GM19099 (cell line): ENCODE results near the gene EFNA5.

Experiments used
- POLR2A ChIP-seq: IDR thresholded peaks from 3 replicates; pipeline ENCODE4 v1.6.1; 2011; ENCODE audit warnings: low read depth; ENCODE audit not compliant: insufficient read length; ENCODE audit errors: extremely low read depth

Gene EFNA5

GRCh38 chr5:107505763-107506534 is 164.8 kb downstream of the EFNA5 start:
- no peak for TF ChIP-seq POLR2A

GRCh38 chr5:107504424-107504823 is 166.3 kb downstream of the EFNA5 start:
- TF ChIP-seq POLR2A = no peak

- TF ChIP-seq POLR2A = no peak
These were observed 168.1 kb downstream of the EFNA5 start for GRCh38 chr5:107502676-107503060.

GRCh38 chr5:107501965-107502675 is 168.6 kb downstream of the EFNA5 start:
- TF ChIP-seq POLR2A = no peak

- no peak for TF ChIP-seq POLR2A
These were observed 169.9 kb downstream of the EFNA5 start for GRCh38 chr5:107500840-107501239.

GRCh38 chr5:107500347-107500746 is 170.4 kb downstream of the EFNA5 start:
- no peak for TF ChIP-seq POLR2A

GRCh38 chr5:107499776-107500175 is 171.0 kb downstream of the EFNA5 start:
- no peak for TF ChIP-seq POLR2A

GRCh38 chr5:107499237-107499636 is 171.5 kb downstream of the EFNA5 start:
- TF ChIP-seq POLR2A = no peak

GRCh38 chr5:107496466-107496865 is 174.3 kb downstream of the EFNA5 start:
- TF ChIP-seq POLR2A = no peak

GRCh38 chr5:107487056-107487542 is 183.6 kb downstream of the EFNA5 start:
- no peak for TF ChIP-seq POLR2A

- TF ChIP-seq POLR2A = no peak
These were observed 184.2 kb downstream of the EFNA5 start for GRCh38 chr5:107486489-107486888.

GRCh38 chr5:107485184-107485583 is 185.6 kb downstream of the EFNA5 start:
- TF ChIP-seq POLR2A = no peak

- no peak for TF ChIP-seq POLR2A
These were observed 186.5 kb downstream of the EFNA5 start for GRCh38 chr5:107484281-107484680.

- TF ChIP-seq POLR2A = no peak
These were observed 187.3 kb downstream of the EFNA5 start for GRCh38 chr5:107483231-107484024.

GRCh38 chr5:107478068-107478641 is 192.6 kb downstream of the EFNA5 start:
- TF ChIP-seq POLR2A = no peak

GRCh38 chr5:107477492-107477891 is 193.2 kb downstream of the EFNA5 start:
- TF ChIP-seq POLR2A = no peak

GRCh38 chr5:107476783-107477182 is 194.0 kb downstream of the EFNA5 start:
- no peak for TF ChIP-seq POLR2A
